HG02852 (cell line): ENCODE results near the gene SYTL2.

Experiments used
- ATAC-seq: cut with Tn5 transposase; IDR thresholded peaks from one replicate; pipeline ENCODE4 v1.9.1; 2021; ENCODE audit warnings: mild to moderate bottlenecking, moderate library complexity; ENCODE audit not compliant: unreplicated experiment

Gene SYTL2

DNA sequence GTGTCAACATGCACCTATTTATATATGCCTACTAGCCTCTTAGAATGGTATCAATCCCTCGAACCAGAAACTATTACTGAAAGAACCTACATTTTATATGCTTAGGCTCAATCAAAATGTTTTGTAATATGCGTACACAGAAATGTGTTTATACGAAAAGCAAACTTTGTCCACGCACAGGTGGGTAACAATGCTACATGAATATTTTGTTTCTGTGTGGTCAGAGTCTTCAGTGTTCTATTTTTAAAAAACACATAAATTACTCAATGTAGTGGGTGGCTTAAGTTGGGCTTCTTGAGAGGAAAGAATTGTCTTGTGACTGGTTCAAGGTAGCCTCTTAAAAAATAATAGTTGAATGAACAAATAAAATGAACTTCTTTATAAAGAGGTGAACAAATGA lies 46.1 kb downstream of the SYTL2 start:
- no peak for ATAC-seq

DNA sequence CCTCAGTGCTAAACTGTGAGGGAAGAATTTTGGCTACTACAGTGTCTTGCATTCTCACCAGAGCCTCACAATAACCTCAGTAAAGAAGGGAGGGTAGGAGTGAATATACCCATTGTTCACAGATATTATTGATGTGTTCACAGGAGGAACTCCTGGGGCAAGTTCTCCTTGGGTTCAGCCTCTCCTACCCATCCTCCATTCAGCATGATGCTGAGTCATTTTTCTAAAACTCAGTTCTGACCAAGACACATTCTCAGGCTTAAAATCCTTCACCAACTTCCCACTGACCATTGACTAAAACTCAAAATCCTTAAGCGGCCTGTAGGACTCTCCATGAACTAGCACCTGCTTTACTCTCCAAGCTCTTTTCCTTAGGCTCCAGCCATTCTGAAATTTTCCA lies 48.7 kb downstream of the SYTL2 start:
- ATAC-seq: no peak

DNA sequence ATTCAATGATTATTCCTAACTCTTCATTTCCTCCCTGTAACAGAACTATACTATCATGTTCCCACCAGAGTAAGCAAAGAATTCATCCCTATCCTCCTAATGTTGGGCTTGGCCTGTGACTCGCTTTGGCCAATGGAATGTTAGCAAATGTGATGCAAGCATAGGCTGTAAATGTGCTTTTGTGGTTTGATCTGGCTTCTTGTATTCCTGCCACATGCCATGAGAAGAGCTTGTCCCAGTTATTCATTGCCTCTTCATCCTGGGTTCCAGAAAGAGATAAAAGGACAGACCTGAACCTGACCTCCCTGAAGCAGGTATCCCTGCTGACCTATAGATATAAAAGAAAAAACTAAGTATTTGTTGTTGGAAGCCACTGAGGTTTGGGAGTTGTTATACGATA lies 51.0 kb downstream of the SYTL2 start:
- no peak for ATAC-seq

DNA sequence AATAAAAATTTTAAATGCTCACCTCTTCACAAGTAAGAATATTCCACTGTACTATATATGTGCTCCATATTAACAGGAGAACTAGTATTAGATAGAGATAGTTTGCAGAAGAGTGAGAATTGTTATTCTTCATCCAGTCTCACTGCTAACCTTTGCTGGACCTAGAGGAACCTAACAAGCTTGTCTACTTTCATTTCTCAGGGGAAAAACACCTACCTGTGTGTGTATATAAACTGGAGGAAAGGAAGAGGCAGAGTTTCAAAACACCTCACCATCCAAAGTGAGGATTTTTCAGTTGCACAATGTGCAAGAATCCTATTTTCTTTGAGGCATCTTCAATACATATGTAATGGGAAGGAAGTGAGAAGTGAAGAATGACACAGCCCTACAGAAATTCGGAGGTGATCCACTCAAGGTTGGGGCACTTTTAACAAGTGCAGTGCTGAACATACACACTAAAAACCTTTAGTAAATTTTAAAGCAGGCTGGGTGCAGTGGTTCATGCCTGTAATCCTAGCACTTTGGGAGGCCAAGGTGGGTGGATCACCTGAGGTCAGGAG lies 52.4 kb downstream of the SYTL2 start:
- peak; percentile 60 for ATAC-seq

DNA sequence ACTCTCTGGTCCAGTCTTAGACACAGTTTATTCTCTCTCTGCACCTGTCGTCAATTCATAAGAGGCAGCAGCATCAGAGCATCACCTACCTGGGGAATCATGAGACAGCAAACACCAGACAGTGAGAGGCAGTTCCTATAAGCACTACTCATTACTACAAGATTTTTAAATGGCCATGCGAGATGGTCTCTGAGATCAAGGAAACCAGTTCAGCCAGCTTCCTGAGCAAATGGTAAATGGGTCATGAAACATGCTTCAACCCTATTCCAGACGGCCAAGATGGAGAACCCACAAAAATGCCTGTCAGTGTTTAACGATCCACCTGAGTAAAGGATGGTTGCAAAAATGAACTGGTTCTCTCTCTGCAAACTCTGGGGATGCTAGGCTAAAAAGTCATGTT lies 52.9 kb downstream of the SYTL2 start:
- no peak for ATAC-seq

DNA sequence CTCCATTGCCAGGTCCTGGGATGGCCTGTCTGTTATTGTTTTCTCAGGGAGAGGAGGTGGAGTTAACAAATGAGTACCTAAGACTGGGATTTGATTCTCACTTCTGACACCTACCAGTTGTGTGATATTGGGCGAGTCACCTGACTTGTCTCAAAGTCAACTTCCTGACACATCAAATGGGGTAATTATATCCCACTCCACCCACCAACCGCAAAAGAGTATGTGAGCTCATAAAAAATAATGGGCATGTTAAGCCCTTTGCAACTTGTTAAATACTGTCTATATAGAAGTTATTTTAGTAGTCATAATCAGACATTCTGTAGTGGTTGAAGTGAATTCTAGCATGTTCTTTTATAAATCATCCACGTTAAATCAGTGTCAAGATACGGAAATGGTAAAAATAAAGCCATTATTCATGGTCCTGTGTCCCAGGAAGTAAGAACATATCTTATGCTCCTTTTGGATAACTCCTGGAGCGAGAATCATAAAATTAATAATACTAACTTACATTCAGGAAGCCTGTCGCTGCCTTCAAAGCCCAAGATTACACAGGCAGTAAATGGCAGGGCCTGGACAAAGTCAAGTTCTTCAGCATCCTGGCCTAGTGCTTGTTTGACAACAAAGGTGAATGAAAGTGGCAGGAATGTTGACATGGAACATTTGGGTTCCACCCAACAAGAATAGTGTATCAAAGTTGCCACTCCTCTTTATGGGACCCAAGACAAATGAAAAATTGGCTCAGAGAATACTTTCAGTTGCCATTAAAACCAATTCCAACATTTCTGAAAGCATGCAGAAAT lies 54.3 kb downstream of the SYTL2 start:
- no peak for ATAC-seq

DNA sequence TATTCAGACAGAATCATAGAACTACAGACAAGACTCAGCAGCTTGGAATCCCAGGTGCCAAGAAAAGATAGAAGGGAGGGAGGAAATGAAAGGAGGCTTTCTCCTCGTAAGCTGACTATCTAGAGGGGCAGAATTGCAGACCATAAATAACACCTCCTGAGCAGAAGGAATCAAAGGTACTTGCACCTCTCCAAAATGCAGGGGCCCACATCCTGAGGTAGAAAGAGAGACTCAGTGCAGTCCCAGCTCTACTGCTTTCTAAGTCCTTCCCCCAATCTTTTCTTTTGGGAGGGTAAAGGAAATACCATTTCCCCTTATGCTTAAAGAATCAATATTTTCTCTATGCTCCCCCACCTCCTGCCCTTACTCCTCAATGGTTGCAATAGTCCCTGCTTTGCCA lies 55.2 kb downstream of the SYTL2 start:
- ATAC-seq: no peak

DNA sequence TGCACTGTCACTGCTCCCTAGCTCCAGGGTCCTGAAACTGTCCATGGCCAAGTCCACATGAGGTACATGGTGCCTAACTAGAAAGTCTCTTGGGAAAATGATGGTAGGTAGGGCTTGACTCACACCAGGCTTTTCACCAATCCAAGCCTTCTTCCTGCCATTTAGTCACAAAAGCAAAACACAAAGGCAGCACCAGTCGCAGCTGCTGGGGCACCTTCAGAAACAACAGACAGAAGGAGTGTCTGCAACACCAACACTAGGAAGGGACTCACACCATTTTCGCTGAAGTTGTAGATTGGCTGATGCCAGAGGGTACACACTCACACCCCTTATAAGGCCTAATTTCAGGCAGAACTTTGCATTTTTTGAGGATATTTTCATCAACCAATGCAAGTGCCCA lies 55.7 kb downstream of the SYTL2 start:
- ATAC-seq: no peak

DNA sequence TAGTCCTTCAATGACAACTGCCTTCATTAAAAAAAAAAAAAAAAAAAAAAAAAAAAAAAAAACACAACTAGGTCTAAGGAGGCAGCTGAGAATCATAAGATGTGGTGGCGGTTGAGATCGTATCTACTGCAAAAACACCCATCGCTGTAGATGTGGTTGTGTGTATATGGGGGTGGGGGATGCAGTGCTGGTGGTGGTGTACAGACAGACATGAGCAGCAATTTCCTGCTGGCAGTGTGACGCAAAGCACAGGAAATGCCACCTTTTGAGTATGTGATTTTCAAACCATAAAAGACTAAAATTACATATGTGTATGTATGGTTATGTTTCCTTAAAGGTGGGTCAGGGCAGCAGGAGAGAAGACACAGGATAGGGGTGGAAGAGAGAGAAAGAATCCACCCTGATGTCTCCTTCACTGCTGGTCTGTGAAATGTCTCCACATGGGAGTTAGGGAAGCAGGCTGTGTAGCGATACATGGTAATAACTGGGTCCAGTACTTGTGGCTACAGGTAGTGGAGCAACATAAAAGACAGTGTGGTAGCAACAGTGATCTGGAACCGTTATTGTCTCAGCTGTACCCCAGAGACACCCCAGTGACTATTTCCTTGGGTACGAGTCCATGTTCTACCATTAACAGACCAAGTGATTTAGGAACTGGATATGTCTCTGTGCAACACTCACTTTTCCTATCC lies 57.9 kb downstream of the SYTL2 start:
- no peak for ATAC-seq

DNA sequence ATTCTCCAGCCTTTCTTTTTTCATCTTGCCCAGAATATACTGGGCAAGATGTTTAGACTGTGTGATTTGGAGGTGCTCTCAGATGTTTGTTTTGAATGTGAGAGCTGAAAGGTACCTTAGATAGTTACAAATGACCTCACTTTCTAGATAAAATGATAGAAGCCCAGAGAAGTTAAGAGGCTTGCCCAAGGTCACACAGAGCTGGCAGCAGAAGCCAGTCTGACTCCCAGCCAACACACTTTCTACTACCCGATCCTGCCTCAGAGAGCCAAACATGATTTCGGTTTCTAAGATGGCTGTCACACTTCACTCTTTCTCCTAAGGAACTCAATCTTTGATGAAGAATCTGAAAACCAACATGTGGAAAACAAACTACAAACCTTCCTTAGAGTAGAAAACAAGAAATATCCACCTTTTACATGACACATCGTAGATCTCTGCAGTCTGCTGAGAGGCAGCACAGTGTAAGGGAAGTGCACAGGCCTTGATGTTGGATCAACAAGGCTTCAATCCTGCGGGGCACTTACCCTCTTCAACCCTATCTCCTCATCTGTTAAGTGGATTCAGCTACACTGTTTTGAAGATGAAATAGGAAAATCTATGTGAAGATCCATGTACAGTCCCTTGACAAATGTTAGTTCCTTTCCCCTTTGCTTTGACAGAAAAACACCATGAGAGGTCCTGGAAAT lies 58.6 kb downstream of the SYTL2 start:
- no peak for ATAC-seq

DNA sequence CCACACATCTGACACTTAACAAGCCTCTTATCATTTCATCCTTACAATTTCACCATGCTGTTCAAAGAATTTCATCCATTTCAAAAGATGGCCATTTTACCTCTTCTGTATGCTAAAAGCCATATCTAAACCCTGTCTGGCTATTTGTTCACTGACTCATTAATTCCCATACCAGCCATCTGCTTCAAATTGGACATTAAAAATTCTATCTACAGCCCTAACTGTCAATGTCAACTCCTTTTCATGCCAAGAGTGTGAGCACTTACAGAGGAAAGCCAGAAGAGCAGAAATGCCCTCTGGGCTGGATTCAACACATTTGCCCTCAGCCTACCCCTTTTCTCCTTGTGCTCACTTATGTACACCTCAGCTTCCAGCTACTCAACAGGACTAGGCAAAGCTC lies 59.2 kb downstream of the SYTL2 start:
- no peak for ATAC-seq

DNA sequence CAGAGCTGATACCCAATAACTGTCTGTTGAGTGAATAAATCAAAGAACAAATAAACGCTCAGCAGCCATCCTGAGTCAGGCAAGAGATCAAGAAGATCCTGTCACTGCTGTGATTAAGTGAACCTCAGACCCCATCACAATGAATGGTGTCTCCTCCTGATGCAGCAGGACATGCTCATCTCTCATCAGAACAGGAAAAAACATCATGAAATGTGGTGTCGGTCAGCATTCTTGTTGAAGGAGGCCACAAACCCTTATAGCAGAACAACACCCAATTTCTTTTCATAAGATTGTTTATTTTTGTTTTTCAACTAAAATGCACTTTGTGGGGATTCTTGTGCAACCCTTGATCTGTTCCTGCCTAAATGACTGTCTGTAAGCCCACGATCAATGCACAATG lies 60.3 kb downstream of the SYTL2 start:
- ATAC-seq: no peak

DNA sequence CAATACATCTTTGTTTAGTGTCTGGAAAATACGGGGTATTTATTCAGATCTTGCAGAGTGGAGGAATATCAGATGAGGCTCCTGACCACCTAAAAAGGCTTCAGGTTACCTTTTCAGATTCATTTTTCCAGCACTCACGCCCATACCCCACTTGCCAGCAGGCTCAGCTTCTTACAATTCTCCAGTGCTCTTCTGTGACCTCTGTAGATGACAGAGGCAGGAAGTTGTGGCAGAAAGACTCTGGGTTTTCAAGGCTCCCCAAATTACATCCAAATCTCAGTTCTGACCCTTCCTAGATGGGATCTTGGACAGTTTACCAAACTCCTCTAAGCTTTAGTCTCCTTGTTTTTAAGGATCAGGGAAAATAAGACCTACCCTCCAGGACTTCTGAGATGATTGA lies 61.1 kb downstream of the SYTL2 start:
- ATAC-seq: no peak

DNA sequence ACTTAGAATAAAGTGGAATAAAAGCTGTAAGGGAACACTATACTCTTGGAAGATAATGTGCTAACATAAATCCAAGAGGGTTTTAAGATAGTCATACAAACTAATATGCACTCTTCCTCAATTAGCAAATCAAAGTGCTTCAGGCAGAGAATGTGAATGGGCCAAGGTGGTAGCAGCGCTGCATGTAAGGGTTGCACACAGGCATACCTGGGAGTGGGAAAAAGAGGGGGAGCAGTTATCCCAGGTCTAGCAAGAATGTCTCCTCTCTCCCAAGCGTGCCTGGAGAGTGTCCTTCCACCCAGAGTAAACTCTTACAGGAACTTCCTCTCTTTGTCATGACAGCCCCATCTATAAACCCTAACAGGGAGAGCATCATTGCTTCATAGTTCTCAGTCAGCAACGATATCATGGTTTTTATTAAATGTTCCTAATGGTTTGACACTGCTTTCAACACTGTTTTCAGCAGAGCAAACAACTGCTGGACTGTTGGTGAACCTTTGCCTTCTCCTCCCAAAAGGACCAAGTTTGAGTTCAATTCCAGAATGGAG lies 61.6 kb downstream of the SYTL2 start:
- ATAC-seq: no peak

DNA sequence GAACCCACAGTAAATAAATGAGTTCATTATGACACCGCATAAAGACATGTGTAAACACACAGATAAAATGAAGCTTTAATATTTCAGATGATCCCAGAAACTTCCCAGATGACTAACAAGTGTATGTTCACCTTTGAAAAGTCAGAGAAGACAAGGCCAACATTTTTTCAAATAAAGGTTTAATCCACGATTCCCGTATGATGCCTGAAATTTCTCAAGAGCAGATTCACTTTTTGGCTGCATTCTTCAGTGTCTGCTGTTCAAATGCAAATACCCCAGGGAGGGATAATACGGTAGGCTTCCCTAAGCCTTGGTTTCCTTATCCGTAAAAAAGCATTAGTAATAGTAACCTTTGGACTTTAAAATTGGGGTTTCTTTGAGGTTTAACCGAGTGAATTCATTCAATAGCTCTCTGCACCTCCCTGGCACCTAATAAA lies 62.5 kb downstream of the SYTL2 start:
- no peak for ATAC-seq

DNA sequence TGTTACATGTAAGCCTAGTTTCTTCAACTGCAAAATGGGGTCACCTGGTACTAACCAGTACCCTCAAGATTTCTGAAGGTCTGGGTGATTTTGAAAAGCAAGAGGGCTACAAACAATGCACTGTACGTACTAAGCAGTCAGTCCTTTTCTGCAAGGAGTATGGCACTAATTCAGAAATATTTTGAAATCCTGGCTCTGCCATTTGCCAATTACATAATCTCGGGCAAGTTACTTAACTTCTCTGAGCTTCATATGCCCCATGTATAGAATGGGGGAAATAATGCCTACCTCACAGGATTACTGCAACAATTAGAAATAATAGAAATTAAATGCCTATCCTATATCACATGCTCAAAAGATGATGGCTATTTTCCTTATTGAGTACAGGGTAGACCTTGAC lies 64.3 kb downstream of the SYTL2 start:
- ATAC-seq: no peak

DNA sequence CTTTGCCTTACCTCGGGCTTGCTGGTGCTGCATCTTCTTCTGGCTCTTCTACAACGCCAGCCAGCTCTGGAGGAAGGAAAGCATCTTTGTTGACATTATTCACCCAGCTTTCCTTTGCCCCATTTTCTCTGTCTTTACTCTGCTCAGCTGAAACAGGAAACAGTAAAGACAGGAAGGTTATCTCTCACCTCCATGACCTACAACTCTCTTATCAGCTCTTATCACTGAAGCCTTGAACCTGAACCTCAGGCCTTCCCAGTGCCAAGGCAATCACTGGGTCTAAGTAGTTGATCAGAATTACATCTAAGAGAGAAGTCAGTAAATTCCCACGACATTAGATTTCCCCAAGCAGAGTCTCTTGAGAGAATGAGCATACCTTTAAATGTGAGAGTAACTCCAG lies 65.3 kb downstream of the SYTL2 start:
- no peak for ATAC-seq

DNA sequence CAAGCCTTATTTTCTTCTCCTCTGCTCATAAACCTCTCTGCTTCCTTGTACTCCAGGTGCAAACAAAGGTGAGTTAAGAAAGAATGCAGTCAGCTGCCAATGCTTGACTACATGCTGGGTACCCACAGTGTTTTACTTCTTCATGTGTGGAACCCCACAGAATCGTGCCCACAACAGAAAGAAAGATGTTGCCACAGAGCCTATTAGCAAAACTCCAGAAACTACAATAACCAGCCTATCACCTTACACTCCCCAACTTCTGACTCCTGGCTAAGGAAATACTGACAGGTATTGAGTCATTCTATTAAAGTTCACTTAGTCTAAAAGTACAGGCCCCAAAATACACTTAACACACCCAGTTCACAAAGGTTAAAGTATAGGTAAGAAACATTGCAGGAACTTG lies 68.1 kb downstream of the SYTL2 start:
- no peak for ATAC-seq

DNA sequence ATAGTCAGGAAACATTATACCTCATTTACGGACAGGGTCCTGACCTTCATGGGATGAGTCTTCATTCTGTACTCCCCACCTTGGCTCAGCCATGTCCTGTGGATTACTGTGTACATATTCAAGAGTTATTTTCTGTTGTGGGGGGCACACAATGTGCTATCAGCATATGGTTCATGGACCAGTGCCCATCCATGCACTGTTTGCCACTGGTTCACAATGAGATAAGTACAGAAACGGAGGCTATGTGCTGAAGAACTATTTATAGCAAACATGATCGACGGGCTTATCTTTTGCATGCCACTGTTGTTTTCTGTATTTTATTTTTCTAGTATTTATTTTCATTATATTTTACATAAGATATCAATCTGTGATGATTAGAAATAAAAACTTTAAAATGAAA lies 68.6 kb downstream of the SYTL2 start:
- no peak for ATAC-seq

DNA sequence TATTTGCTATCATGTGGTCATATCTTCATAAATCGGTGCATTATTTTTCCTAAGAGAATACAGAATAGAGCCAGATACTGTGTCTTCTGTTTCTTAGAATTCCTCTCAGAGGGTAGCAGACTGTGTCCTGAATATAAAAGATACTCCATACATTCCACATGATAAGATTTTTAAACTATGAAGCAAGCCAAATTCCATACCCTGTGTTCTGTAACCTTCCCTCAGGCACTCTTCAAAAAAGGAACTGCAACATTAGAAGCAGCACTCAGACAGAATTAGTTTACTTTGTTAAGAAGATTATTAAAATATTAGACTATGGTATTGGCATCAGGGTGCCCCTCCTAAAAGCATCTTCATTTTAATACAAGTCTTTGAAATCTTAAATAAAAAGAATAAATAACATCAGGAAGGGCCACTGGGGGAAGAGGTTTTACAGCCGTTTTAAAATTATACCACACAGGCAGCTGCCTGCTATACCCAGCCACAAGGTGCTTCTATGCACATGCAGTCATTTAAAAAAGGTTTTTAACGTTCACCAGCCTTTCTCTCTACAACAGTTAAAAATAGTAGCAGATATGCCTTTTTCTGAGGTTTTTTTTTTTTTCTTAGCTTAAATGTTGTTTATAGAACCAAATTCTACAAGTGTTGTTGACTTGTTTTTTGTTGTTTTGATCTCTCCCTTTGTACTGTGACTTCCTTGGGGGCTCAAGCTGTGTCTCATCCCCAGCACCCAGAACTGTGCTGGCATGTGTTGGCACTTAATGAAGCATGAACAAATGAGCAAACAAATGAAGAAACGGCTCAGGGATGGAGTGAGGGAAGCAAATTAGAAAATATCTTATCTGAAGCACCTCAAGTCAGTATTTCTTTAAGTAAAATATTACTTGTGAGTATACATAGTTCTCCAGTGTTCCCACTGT lies 70.2 kb downstream of the SYTL2 start:
- no peak for ATAC-seq
